Islet precursor cell (in vitro differentiated cells): ENCODE data around the gene OPN1LW.
"Not testable (repeated sequence)": the region's sequence is repeated elsewhere in the genome, so short reads cannot be mapped to it uniquely, and the experiment has no call there.

Experiments used
- DNase-seq: peaks from one replicate; pipeline ENCODE4 v3.0.0-alpha.2; 2018

Gene OPN1LW

DNA sequence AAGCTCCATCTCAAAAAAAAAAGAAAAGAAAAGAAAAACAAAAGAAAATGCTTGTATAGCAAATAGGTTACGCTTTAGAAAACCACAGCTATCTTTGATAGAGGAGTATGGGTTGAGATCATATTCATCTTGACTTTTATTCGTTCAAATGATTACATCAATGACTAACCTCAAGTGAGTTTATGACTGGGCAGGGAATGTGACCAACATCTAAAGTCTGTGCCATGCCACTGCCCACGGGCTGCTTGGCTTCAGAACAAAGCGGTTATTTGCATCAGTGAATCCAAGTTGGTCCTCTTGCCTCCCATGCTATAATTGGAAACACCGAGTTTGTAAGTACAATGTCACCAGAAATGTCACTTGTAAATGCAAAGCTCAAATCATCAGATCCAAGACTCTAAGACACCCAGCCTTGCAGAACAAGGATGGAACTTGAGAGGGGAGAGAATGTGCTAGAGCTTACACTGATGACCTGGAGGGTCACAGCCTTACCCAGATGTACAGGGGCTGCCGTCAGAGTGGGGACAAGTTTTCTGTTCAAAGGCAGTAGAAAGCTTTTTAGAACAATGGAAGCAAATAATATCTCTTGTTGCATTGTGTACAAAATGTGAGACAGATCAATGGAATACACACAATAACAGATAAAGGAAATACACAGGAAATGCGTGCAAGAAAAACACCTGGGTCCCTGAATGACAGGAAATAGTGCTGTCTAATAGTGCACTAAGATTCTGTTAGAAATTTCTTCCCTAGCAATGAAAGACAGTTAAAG, 8.4 kb upstream of the OPN1LW start:
- no peak for DNase-seq

DNA sequence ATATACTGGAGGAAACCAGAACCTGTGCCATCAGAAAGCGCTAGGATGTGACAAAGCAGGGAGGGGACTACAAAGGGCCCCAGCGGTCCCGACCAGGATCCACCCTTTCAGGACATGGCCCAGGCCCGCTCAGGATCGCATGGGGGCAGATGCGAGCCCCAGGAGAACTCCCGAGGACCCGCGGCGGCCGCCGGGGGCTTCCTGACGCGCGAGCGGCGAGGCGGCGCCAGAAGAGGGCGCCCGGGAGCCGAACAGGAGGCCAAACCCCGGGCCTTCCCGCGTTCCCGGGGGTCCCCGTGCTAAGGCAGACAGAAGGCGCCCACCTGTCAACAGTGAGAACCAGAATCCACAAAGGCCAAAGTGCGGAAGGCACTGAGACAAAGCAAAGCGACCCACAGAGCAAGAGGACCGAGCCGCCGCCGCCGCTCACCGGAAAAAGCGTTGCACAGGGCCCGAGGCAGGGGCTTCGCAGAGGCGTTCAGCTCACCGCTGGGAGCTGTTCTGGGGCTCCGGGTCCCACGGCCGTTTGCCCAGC, 7.3 kb upstream of the OPN1LW start:
- peak; percentile 81 for DNase-seq

DNA sequence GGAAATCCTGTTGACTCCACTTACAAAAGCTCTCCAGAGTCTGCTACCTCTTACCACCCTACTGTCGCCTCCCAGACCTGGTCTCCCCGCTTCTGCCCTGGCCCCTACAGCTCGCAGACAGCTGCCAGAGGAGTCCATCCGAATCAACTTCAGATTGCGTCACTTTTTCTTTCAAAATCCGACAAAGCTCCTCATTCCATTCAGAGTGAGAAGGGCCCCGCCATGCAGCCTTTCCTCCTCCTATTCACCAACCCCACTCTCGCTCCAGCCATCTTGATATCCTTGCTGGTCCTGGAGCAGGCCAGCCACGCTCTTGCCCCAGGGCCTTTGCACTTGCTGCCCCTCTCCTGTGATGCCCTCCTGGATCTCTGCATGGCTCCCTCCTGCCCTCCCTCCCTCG, 5.2 kb upstream of the OPN1LW start:
- no peak for DNase-seq

DNA sequence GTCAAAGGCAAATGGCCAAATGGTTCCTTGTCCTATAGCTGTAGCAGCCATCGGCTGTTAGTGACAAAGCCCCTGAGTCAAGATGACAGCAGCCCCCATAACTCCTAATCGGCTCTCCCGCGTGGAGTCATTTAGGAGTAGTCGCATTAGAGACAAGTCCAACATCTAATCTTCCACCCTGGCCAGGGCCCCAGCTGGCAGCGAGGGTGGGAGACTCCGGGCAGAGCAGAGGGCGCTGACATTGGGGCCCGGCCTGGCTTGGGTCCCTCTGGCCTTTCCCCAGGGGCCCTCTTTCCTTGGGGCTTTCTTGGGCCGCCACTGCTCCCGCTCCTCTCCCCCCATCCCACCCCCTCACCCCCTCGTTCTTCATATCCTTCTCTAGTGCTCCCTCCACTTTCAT, 3.8 kb upstream of the OPN1LW start:
- no peak for DNase-seq

DNA sequence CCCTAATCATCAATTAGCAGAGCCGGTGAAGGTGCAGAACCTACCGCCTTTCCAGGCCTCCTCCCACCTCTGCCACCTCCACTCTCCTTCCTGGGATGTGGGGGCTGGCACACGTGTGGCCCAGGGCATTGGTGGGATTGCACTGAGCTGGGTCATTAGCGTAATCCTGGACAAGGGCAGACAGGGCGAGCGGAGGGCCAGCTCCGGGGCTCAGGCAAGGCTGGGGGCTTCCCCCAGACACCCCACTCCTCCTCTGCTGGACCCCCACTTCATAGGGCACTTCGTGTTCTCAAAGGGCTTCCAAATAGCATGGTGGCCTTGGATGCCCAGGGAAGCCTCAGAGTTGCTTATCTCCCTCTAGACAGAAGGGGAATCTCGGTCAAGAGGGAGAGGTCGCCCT, 3.3 kb upstream of the OPN1LW start:
- DNase-seq, result no peak

DNA sequence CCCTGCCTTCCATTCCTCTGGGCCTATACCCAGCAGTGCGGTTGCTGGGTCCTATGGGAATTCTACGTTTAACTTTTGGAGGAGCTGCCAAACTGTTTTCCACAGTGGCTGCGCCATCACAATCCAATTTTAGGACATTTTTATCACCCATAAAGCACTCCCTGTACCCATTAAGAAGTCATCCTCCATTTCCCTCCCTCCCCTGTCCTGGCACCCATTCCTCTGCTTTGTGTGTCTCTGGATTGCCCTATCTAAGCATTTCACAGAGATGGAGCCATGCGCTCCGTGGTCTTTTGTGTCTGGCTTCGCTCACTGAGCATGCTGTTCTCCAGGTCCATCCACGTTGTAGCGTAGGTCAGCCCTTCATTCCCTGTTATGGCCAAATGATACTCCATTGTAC, 1.7 kb upstream of the OPN1LW start:
- DNase-seq, result no peak

DNA sequence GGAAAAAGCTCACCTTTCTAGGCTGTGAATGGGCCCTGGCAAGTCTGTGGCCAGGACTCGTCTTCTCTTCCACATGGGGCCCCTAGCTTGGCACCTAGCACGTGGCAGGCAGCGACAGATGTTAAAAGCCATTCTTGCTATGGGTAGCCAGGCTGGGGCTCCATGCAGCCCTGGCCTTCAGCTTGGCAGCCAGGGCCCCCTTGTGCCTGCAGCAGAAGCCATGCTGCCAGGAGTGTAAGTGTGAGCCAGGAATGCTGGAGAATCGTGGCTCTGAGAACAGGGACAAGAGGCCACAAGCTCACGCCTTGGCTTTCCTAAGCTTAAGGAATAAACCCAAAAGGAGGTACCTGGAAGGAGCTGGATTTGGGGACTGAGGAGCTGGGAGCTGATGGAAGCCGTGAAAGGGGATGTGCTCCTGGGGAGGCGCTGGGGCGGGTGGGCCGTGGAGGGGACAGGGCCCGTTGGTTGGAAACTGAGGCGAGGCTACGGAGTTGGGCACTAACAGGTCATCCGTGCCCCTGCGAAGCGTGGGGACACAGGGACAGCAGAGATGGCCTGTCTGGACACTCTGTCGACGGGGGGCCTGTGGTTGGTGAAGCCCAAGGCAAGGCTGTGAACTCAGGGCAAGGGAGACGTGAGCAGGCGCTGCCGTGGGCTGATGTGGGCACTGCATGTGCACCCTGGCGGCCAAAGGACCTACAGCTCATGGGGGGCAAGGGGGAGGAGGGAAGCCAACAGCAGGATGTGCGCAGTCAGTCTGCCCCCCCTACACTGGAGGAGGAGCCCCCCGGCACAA, 895 bp upstream of the OPN1LW start:
- DNase-seq, result no peak

DNA sequence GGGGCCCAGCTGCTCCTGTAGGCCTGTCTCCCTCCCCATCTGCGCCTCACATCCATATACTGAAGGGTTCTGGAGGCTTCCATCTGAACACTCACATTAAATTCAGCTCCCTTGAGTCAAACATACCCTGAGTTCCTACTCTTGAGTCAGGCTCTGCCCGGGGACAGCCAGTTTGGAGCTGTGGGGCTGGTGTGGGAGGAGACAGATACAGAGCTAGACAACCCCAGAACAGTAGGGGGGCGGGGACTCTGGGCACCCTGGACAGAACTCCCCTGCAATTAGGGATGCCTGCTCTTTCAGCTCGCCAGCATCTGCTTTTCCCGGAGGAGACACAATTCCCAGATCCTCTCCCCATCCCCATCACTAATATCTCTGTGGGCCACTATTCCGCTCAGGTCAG, 7.0 kb downstream of the OPN1LW start:
- DNase-seq, result not testable (repeated sequence)

DNA sequence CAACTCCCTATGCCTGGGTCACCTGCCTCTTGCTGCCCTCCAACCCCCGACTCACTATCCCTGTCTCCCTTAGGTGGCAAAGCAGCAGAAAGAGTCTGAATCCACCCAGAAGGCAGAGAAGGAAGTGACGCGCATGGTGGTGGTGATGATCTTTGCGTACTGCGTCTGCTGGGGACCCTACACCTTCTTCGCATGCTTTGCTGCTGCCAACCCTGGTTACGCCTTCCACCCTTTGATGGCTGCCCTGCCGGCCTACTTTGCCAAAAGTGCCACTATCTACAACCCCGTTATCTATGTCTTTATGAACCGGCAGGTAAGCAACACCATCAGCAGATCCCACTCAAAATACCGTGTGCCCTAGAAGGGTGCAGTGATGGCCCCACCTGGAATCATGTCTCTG, 12.2 kb downstream of the OPN1LW start:
- not testable (repeated sequence) for DNase-seq

DNA sequence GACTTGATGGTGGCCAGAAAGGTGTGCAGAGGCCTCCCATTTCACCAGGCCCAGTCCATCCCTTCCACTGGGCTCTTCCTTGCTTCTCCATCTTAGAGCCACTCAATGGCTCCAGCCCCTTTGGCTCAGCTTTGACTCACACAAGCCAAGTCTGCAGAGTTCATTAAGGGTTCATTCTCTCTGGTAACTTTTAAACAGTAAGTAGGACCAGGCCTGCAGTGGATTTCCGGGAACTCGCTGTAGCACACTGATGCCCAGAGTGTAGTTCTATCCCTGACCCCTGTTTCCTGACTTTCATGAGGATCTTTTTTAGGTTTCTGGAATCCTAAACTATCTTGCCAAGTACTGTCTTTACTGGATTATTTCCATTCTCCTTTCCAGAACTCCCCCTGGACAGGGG, 13.2 kb downstream of the OPN1LW start:
- not testable (repeated sequence) for DNase-seq

DNA sequence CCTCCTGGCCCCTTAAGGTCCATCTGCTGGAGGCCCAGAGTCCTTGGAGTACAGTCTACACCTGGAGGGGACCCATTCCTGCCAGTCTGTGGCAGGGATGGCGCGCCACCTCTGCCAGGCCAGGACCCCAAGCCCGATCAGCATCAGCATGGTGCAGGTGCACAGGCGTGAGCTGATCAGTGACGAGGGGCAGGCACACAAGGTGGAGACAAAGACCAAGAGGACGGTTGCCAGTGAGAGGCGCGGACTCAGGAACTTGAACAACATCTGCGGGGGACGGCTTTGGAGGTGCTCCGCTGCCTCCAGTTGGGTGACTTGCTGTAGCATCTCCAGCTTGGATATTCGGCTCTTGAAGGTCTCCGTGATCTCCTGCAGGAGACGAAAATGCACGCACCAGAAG, 15.3 kb downstream of the OPN1LW start:
- not testable (repeated sequence) for DNase-seq

DNA sequence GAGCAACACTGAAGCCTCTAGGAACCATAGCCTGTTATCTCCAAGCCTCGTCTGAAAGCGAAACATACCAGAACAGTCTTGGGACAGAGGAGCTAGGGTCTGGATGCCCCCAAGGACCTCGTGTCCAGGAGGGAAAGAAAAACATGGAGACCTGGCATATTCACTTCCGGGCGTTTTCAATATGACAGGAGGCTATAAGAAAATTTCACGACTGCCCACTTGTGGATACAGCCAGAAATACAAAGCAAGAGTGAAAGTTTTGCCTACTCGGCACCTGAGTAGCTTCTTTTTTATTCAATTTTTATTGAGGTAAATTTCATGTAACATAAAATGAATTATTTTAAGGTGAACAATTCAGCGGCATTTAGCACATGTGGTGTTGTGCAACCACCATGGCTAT, 20.9 kb downstream of the OPN1LW start:
- not testable (repeated sequence) for DNase-seq

DNA sequence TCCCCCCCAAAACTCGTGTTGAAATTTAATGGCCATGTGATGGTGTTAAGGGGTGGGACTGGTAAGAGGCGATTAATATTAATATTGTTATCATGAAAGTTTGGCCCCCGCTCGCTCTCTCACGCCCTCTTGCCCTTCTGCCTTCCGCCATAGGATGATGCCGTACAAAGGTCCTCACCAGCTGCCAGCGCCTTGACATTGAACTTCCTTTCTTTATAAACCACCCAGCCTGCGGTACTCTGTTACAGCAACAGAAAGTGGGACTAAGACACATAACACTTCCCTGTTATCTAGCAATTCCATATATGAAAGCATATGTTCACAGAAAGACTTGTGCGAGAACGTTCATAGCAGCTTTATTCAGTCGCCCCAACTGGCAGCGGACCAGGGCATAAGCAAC, 24.3 kb downstream of the OPN1LW start:
- not testable (repeated sequence) for DNase-seq

DNA sequence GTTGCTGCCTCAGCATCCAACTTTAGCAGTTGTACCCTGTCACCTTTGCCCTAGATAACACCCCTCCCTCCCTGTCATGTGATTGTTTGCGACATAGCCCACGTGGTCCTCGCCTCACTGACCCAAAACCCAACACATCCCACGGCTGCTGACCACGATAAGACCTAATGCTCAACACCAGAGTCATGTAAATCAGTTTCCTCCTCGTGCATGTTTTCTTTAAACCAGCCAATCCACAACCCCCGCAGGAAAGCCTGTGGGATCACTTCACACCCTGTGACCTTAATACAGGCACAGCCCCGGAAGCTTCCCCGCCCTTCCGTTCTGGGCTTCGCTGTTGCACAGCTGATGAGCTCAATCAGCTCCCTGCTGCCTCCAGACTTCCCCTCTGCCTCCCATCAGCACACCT, 28.5 kb downstream of the OPN1LW start:
- not testable (repeated sequence) for DNase-seq

DNA sequence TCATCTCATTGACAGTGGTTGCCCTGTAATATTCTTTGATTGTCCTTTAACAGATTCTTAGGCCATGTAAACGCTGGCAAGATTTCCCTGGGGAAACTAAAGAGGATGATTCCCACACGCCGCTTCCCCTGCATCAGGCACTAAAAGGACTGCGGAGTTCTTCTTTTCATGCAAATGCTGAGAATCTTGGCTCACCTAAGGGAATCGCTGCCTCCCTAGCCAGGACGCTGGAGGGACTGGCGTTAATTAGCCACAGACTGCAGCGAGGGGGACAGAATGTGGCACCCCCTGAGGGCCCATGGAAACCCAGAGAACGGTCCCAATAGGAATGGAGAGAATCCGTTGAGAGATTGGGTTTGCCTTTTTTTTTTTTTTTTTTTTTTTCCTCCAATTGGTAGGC, 30.3 kb downstream of the OPN1LW start:
- DNase-seq, result not testable (repeated sequence)

DNA sequence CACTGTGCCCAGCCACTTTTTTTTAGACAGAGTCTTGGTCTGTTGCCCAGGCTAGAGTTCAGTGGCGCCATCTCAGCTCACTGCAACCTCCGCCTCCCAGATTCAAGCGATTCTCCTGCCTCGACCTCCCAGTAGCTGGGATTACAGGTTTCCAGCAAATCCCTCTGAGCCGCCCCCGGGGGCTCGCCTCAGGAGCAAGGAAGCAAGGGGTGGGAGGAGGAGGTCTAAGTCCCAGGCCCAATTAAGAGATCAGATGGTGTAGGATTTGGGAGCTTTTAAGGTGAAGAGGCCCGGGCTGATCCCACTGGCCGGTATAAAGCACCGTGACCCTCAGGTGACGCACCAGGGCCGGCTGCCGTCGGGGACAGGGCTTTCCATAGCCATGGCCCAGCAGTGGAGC, 38.3 kb downstream of the OPN1LW start, which contains the start of gene OPN1MW:
TSS of gene OPN1MW (plus strand) at position 301 of the 400 bp plus-strand sequence. CDS start at position 383, 82 bp downstream.
- not testable (repeated sequence) for DNase-seq

DNA sequence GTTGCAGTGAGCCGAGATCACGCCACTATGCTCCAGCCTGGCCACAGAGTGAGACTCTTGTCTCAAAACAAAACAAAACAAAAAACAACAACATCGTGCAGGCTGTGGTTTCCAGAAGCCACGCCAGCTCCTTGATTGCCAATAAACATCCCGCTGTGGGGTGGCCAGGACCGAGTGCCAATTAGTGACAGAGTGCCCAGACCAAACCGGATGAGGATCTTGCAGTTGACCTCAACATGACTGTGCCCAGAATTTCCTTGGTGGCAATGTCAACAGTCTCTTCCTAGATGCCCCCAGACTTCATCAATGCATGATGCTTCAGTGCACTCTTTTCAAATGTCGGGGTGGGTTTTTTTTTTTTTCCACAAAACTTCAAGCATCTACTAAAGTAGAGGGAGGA, 39.8 kb downstream of the OPN1LW start:
- not testable (repeated sequence) for DNase-seq

DNA sequence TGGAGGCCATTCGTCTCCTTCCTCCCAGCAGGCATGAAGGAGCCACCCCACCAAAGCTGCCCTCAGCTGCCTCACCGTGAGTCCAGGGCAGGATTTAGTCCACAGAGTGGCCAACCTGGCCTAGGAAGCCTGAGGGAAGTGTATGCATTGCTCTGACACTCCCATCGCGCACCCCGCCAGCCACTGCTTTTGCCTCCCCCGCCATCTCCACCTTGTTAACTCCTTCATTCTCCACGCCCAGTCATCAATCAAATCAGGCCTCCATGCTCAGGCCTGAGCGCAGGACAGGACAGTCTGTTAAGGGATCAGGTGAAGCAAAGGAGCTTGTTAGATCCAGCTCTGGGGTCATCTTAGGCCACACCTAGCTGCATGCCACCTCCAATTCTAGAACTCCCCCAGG, 48.8 kb downstream of the OPN1LW start:
- DNase-seq, result not testable (repeated sequence)

DNA sequence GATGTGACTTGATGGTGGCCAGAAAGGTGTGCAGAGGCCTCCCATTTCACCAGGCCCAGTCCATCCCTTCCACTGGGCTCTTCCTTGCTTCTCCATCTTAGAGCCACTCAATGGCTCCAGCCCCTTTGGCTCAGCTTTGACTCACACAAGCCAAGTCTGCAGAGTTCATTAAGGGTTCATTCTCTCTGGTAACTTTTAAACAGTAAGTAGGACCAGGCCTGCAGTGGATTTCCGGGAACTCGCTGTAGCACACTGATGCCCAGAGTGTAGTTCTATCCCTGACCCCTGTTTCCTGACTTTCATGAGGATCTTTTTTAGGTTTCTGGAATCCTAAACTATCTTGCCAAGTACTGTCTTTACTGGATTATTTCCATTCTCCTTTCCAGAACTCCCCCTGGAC, 50.3 kb downstream of the OPN1LW start:
- DNase-seq, result not testable (repeated sequence)

DNA sequence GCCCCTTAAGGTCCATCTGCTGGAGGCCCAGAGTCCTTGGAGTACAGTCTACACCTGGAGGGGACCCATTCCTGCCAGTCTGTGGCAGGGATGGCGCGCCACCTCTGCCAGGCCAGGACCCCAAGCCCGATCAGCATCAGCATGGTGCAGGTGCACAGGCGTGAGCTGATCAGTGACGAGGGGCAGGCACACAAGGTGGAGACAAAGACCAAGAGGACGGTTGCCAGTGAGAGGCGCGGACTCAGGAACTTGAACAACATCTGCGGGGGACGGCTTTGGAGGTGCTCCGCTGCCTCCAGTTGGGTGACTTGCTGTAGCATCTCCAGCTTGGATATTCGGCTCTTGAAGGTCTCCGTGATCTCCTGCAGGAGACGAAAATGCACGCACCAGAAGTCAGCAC, 52.4 kb downstream of the OPN1LW start:
- not testable (repeated sequence) for DNase-seq
